GM19372 (cell line): ENCODE measurements around the gene RAB1B.
A peak's percentile ranks its signal among the peaks of the same experiment; 100 is the strongest.
"Not testable (repeated sequence)": the region's sequence is repeated elsewhere in the genome, so short reads cannot be mapped to it uniquely, and the experiment has no call there.

Experiments
- ATAC-seq: cut with Tn5 transposase; IDR thresholded peaks from one replicate; pipeline ENCODE4 v1.9.1; 2021; ENCODE audit warnings: mild to moderate bottlenecking, low read depth, moderate library complexity; ENCODE audit not compliant: unreplicated experiment

RAB1B gene

GRCh38 chr11:66293777-66294625, 25.6 kb downstream of the RAB1B start:
- ATAC-seq: no peak

- no peak for ATAC-seq
These were observed 26.5 kb downstream of the RAB1B start for GRCh38 chr11:66294626-66295620.

- ATAC-seq: no peak
These were observed 29.2 kb downstream of the RAB1B start for GRCh38 chr11:66297610-66298009.

- ATAC-seq: no peak
These were observed 30.7 kb downstream of the RAB1B start for GRCh38 chr11:66299186-66299585.

- no peak for ATAC-seq
These were observed 34.2 kb downstream of the RAB1B start for GRCh38 chr11:66302656-66303055.

GRCh38 chr11:66309475-66309874, 41.0 kb downstream of the RAB1B start:
- ATAC-seq: no peak

GRCh38 chr11:66310324-66310723, 41.9 kb downstream of the RAB1B start:
- no peak for ATAC-seq

- ATAC-seq: not testable (repeated sequence)
These were observed 42.5 kb downstream of the RAB1B start for GRCh38 chr11:66310803-66311440.

GRCh38 chr11:66311470-66311964, 43.1 kb downstream of the RAB1B start:
- ATAC-seq: no peak

- peak; percentile 70 for ATAC-seq
These were observed 43.6 kb downstream of the RAB1B start for GRCh38 chr11:66311965-66312548.

GRCh38 chr11:66312549-66313320, 44.3 kb downstream of the RAB1B start:
- ATAC-seq: peak; percentile 50

- no peak for ATAC-seq
These were observed 45.1 kb downstream of the RAB1B start for GRCh38 chr11:66313321-66314185.

GRCh38 chr11:66314186-66314501, 45.7 kb downstream of the RAB1B start:
- no peak for ATAC-seq

- ATAC-seq: no peak
These were observed 46.4 kb downstream of the RAB1B start for GRCh38 chr11:66314561-66315497.

GRCh38 chr11:66315498-66315885, 47.1 kb downstream of the RAB1B start:
- ATAC-seq: no peak

GRCh38 chr11:66315921-66316811, 47.7 kb downstream of the RAB1B start:
- ATAC-seq: no peak

GRCh38 chr11:66316849-66317251, 48.4 kb downstream of the RAB1B start, which contains the start of gene CD248:
TSS of gene CD248 (minus strand) at chr11:66317044. CDS start at chr11:66317027, 17 bp downstream.
- ATAC-seq: no peak
